AG10803 (cell line): Measurements from ENCODE around the gene VCL.

Source experiments
- DNase-seq: peaks from one replicate; pipeline ENCODE4 v3.0.0; 2010; ENCODE audit warnings: low read depth
- H3K4me3 ChIP-seq: 2 replicates; pipeline ENCODE4 v1.5.1; 2011; ENCODE audit warnings: mild to moderate bottlenecking, low read length, control low read depth
- TF ChIP-seq, protein P1 (sequence below): conservative IDR thresholded peaks from 2 replicates; pipeline ENCODE4 v1.5.1; 2011; ENCODE audit warnings: mild to moderate bottlenecking, low read length, control low read depth, inconsistent platforms

The VCL gene

DNA sequence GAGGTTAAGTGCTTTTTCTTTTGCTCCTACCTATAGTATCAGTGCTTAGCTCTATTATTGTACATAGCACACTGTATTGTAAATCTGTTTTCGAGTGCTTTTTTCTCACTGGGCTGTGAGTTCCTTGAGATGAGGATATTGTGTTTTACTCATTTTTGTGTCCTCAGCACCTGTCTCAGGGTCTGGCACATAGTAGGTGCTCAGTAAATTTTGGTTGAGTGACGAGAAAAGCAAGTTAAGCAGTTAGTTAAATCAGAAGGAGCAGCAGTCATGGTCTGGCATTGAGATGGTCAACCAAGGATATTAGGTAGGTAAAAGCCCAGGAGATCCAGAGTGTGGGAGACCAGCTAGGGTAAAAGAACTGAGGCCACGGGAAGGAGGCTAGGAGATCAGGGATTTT lies 101.5 kb downstream of the VCL start:
- TF ChIP-seq, protein P1, sequence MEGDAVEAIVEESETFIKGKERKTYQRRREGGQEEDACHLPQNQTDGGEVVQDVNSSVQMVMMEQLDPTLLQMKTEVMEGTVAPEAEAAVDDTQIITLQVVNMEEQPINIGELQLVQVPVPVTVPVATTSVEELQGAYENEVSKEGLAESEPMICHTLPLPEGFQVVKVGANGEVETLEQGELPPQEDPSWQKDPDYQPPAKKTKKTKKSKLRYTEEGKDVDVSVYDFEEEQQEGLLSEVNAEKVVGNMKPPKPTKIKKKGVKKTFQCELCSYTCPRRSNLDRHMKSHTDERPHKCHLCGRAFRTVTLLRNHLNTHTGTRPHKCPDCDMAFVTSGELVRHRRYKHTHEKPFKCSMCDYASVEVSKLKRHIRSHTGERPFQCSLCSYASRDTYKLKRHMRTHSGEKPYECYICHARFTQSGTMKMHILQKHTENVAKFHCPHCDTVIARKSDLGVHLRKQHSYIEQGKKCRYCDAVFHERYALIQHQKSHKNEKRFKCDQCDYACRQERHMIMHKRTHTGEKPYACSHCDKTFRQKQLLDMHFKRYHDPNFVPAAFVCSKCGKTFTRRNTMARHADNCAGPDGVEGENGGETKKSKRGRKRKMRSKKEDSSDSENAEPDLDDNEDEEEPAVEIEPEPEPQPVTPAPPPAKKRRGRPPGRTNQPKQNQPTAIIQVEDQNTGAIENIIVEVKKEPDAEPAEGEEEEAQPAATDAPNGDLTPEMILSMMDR: no peak
- DNase-seq: no peak
- H3K4me3 ChIP-seq: no peak overlapping the region

DNA sequence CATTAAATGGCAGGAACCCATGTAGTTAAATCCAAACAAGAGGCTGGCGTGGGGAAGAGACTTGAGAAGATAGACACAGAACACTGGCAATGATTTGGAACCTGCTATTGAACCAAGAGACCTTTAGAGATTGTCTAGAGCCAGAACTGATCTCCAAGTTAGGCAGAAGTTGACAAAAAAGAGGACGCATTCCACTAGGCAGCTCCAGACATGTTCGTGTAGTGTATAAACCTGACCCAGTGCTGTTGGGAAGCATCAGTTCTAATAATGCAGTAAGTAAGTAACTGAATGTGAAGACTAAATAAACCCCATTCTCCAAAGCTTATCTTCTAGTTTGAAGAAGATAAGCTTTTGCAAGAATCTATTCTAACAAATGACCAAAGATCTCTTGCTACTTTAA lies 101.9 kb downstream of the VCL start:
- DNase-seq: no peak
- TF ChIP-seq, protein P1: no peak

DNA sequence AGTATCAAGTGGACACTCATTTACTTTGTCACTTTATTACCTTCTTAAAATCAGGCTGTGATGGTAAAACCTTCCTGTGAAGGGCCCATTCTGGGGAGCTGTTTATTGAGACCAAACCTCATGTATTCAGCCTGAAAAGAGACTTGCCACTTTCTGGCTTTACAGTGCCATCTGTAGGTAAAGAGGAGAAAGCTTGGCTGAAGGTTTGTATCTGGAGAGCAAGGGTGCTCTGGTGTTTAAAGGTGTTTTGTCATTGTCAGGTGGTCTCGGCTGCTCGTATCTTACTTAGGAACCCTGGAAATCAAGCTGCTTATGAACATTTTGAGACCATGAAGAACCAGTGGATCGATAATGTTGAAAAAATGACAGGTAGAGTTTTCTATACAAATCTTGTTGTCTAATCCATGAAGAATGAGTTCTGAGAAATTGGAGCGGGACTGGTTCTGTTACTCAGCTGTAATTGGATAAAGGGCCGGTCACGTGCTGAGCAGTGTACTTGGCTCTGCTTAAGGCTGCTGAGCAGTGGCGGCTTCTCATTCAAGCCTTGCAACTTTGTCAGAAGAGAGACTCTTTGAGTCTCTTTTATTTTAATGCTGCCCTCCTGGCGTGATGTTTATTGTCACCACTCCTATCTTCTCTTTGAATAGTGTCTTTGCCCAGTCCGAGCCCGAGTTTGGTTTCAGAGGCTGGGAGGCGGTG lies 105.8 kb downstream of the VCL start:
- TF ChIP-seq, protein P1: peak; percentile 49
- no peak overlapping the region for H3K4me3 ChIP-seq
- peak; percentile 28 for DNase-seq

More for the DNA sequence above, 101.9 kb downstream of the VCL start:
- H3K4me3 ChIP-seq: no peak overlapping the region

DNA sequence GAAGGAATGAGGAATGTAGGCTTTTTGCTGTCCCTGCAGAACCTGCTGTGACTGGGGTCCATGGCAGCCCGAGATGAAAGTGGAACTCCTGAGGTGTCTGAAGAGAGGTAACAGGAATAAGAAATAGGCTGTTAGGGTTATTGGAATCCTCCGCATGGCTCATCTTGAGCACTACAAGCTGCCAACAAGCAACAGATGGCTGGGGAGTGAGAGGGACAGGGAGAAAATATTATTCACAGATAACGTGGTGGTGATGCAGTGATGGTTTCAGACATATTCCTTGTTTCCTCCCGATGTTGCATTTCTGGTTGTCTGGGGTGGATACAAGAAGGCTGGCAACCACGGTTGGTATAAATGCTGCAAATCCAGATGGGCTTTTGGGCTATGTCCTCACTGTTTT lies 106.6 kb downstream of the VCL start:
- H3K4me3 ChIP-seq: no peak overlapping the region
- DNase-seq: no peak
- TF ChIP-seq, protein P1: no peak

DNA sequence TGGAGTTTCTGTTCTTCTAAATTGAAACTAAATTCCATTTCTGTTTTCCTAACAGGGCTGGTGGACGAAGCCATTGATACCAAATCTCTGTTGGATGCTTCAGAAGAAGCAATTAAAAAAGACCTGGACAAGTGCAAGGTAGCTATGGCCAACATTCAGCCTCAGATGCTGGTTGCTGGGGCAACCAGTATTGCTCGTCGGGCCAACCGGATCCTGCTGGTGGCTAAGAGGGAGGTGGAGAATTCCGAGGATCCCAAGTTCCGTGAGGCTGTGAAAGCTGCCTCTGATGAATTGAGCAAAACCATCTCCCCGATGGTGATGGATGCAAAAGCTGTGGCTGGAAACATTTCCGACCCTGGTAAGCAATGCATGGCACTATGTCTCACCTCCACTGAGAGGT lies 107.1 kb downstream of the VCL start:
- TF ChIP-seq, protein P1: no peak

DNA sequence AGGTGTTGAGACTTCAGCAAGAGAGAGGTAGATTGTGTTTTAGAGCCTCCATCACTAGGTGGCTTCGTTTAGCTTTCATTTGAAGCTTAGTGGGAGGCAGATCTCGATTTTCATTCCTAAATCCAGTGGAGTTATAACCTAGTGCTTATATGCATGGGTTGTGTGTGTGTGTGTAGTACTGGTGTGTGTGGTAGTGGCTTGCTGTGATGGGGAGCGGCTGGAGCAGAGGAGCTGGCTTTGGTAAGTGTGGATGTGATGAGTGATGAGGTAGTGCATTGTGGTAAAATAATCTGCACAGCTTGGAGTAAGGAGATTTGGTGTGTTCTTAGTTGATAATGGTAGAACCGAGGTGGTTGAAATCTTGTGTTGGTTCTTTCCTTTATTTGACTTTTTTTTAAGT lies 109.5 kb downstream of the VCL start:
- TF ChIP-seq, protein P1: no peak
- H3K4me3 ChIP-seq: no peak overlapping the region
- DNase-seq: no peak

More for the DNA sequence above, 107.1 kb downstream of the VCL start:
- no peak overlapping the region for H3K4me3 ChIP-seq
- no peak for DNase-seq

DNA sequence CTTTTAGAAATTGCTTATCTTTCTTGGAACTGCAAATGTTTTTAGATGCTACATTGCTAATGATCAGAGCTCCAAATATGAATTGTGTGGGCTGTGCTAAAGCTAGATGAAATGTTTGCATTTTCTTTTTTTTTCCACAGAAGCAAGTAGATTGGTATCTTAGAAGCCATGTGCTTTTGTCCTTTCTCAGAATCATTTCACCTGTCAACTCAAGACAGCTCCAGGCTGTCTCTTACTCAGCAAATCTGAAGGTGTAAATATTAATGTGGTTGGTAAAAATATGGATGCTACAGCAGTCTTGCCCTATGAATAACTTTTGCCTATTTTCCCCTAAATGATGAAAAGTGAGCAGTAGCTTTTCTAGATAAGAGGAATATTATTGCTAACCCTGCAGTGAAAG lies 111.5 kb downstream of the VCL start:
- no peak overlapping the region for H3K4me3 ChIP-seq
- TF ChIP-seq, protein P1: no peak
- no peak for DNase-seq
